ENCODE data around the gene CBY1. TPM values are rescaled to one million over a fixed set of nuclear protein-coding genes. Genes with fewer than 3 reads are reported as not detected.
"Not testable (repeated sequence)": the region's sequence is repeated elsewhere in the genome, so short reads cannot be mapped to it uniquely, and the experiment has no call there.

The CBY1 gene
- total and polyA plus RNA-seq, 2 donors = 17.0 to 63.5 TPM

- no peak for DNase-seq (ENCODE audit: extremely low spot score)
- Histone ChIP-seq H3K27ac (ENCODE audit: low read depth) (no peak overlapping the region), H3K4me3 (ENCODE audit: low read depth, low read length) (no peak overlapping the region), H3K4me1 (ENCODE audit: insufficient read depth) (no peaks in the 10 kb centered on the region), H3K36me3 (ENCODE audit: insufficient read depth) (no peaks in the 10 kb centered on the region)
- WGBS = 89% methylated on average over 4 of the region's 4 CpGs
These were observed 27.3 kb upstream of the CBY1 start for GRCh38 chr22:38629108-38629507.

- WGBS = 82% methylated on average over 9 of the region's 9 CpGs
- Histone ChIP-seq H3K4me1 (ENCODE audit: insufficient read depth) (no peaks in the 10 kb centered on the region), H3K36me3 (ENCODE audit: insufficient read depth) (no peaks in the 10 kb centered on the region), H3K27ac (ENCODE audit: low read depth) (no peak overlapping the region), H3K4me3 (ENCODE audit: low read depth, low read length) (no peak overlapping the region)
- no peak for DNase-seq (ENCODE audit: extremely low spot score)
These were observed 24.7 kb upstream of the CBY1 start for GRCh38 chr22:38631724-38632123.

- Histone ChIP-seq H3K27ac (ENCODE audit: low read depth) (no peak overlapping the region), H3K36me3 (ENCODE audit: insufficient read depth) (no peaks in the 10 kb centered on the region), H3K4me1 (ENCODE audit: insufficient read depth) (no peaks in the 10 kb centered on the region), H3K4me3 (ENCODE audit: low read depth, low read length) (no peak overlapping the region)
- 88% methylated on average over 3 of the region's 3 CpGs for WGBS
- DNase-seq (ENCODE audit: extremely low spot score) = no peak
These were observed 23.9 kb upstream of the CBY1 start for GRCh38 chr22:38632528-38632927.

- H3K27ac ChIP-seq (ENCODE audit: low read depth) = no peak overlapping the region
- WGBS = 95% methylated on average over 2 of the region's 2 CpGs
These were observed 18.2 kb upstream of the CBY1 start for GRCh38 chr22:38638216-38638615.

GRCh38 chr22:38638728-38639127 lies 17.7 kb upstream of the CBY1 start:
- 75% methylated on average over 3 of the region's 3 CpGs for WGBS
- H3K36me3 ChIP-seq (ENCODE audit: insufficient read depth) = peaks cover 1% of the 10 kb centered on the region
- no peaks in the 10 kb centered on the region for H3K4me1 ChIP-seq (ENCODE audit: insufficient read depth)
- H3K27ac ChIP-seq (ENCODE audit: low read depth) = no peak overlapping the region
- H3K4me3 ChIP-seq (ENCODE audit: low read depth, low read length) = no peak overlapping the region
- no peak for DNase-seq (ENCODE audit: extremely low spot score)

More at GRCh38 chr22:38638216-38638615, 18.2 kb upstream of the CBY1 start:
- Histone ChIP-seq H3K4me1 (ENCODE audit: insufficient read depth) (no peaks in the 10 kb centered on the region), H3K36me3 (ENCODE audit: insufficient read depth) (peaks cover 1% of the 10 kb centered on the region), H3K4me3 (ENCODE audit: low read depth, low read length) (no peak overlapping the region)
- DNase-seq (ENCODE audit: extremely low spot score) = no peak

- no peaks in the 10 kb centered on the region for H3K4me1 ChIP-seq (ENCODE audit: insufficient read depth)
- no peak for DNase-seq (ENCODE audit: extremely low spot score)
- H3K27ac ChIP-seq (ENCODE audit: low read depth) = no peak overlapping the region
- peaks cover 3% of the 10 kb centered on the region for H3K36me3 ChIP-seq (ENCODE audit: insufficient read depth)
- H3K4me3 ChIP-seq (ENCODE audit: low read depth, low read length) = no peak overlapping the region
- 95% methylated on average over 13 of the region's 13 CpGs for WGBS
These were observed 14.9 kb upstream of the CBY1 start for GRCh38 chr22:38641476-38642040.

- H3K4me3 ChIP-seq (ENCODE audit: low read depth, low read length); DNase-seq (ENCODE audit: extremely low spot score): not testable (repeated sequence)
- WGBS = 95% methylated on average over 5 of the region's 5 CpGs
These were observed 12.2 kb upstream of the CBY1 start for GRCh38 chr22:38644245-38644644.

GRCh38 chr22:38645430-38645829 lies 11.0 kb upstream of the CBY1 start:
- H3K4me3 ChIP-seq (ENCODE audit: low read depth, low read length) = no peak overlapping the region
- DNase-seq (ENCODE audit: extremely low spot score) = no peak
- H3K27ac ChIP-seq (ENCODE audit: low read depth) = no peak overlapping the region
- 94% methylated on average over 6 of the region's 6 CpGs for WGBS
- H3K36me3 ChIP-seq (ENCODE audit: insufficient read depth) = peaks cover 3% of the 10 kb centered on the region
- no peaks in the 10 kb centered on the region for H3K4me1 ChIP-seq (ENCODE audit: insufficient read depth)

More at GRCh38 chr22:38644245-38644644, 12.2 kb upstream of the CBY1 start:
- not testable (repeated sequence) for H3K4me1 ChIP-seq (ENCODE audit: insufficient read depth); H3K27ac ChIP-seq (ENCODE audit: low read depth); H3K36me3 ChIP-seq (ENCODE audit: insufficient read depth)

GRCh38 chr22:38649841-38650522 lies 6.5 kb upstream of the CBY1 start:
- no peak overlapping the region for H3K4me3 ChIP-seq (ENCODE audit: low read depth, low read length)
- no peaks in the 10 kb centered on the region for H3K36me3 ChIP-seq (ENCODE audit: insufficient read depth)
- DNase-seq (ENCODE audit: extremely low spot score) = no peak
- H3K4me1 ChIP-seq (ENCODE audit: insufficient read depth) = no peaks in the 10 kb centered on the region
- 74% methylated on average over 5 of the region's 5 CpGs for WGBS
- H3K27ac ChIP-seq (ENCODE audit: low read depth) = no peak overlapping the region

- Histone ChIP-seq H3K27ac (ENCODE audit: low read depth) (no peak overlapping the region), H3K4me1 (ENCODE audit: insufficient read depth) (no peaks in the 10 kb centered on the region), H3K36me3 (ENCODE audit: insufficient read depth) (no peaks in the 10 kb centered on the region), H3K4me3 (ENCODE audit: low read depth, low read length) (no peak overlapping the region)
- no peak for DNase-seq (ENCODE audit: extremely low spot score)
These were observed 3.6 kb upstream of the CBY1 start for GRCh38 chr22:38652859-38653258.

- H3K4me1 ChIP-seq (ENCODE audit: insufficient read depth) = no peaks in the 10 kb centered on the region
- no peak overlapping the region for H3K27ac ChIP-seq (ENCODE audit: low read depth)
- no peaks in the 10 kb centered on the region for H3K36me3 ChIP-seq (ENCODE audit: insufficient read depth)
- no peak for DNase-seq (ENCODE audit: extremely low spot score)
- H3K4me3 ChIP-seq (ENCODE audit: low read depth, low read length) = no peak overlapping the region
- 96% methylated on average over 8 of the region's 8 CpGs for WGBS
These were observed 2.7 kb upstream of the CBY1 start for GRCh38 chr22:38653741-38654140.

GRCh38 chr22:38655519-38656255 lies 751 bp upstream of the CBY1 start:
- WGBS = 5% methylated on average over 22 of the region's 22 CpGs
- H3K36me3 ChIP-seq (ENCODE audit: insufficient read depth) = no peaks in the 10 kb centered on the region
- no peaks in the 10 kb centered on the region for H3K4me1 ChIP-seq (ENCODE audit: insufficient read depth)
- H3K4me3 ChIP-seq (ENCODE audit: low read depth, low read length) = peak overlapping the region; percentile 96
- H3K27ac ChIP-seq (ENCODE audit: low read depth) = no peak overlapping the region
- no peak for DNase-seq (ENCODE audit: extremely low spot score)

GRCh38 chr22:38657045-38657909 lies 839 bp downstream of the CBY1 start:
- WGBS = 6% methylated on average over 16 of the region's 16 CpGs
- Histone ChIP-seq H3K36me3 (ENCODE audit: insufficient read depth) (no peaks in the 10 kb centered on the region), H3K27ac (ENCODE audit: low read depth) (peak overlapping the region; percentile 93), H3K4me1 (ENCODE audit: insufficient read depth) (no peaks in the 10 kb centered on the region), H3K4me3 (ENCODE audit: low read depth, low read length) (peak overlapping the region; percentile 96)
- no peak for DNase-seq (ENCODE audit: extremely low spot score)

Data from urinary bladder (tissue), 4 donors.